ENCODE data around the gene IL19. TPM values are rescaled to one million over a fixed set of nuclear protein-coding genes. Genes with fewer than 3 reads are reported as not detected.

The IL19 gene
- not detected in 2 replicates for total RNA-seq

- H3K4me3 Mint-ChIP-seq: peak within 1 kb of the TSS; percentile 66
- H3K27ac Mint-ChIP-seq: peak within 1 kb of the TSS; percentile 25
- peaks cover 65% of the 10 kb centered on the region for H3K4me1 Mint-ChIP-seq
- H3K9me3 Mint-ChIP-seq: no peaks in the 10 kb centered on the region
- peaks cover 3% of the 10 kb centered on the region for H3K36me3 Mint-ChIP-seq (ENCODE audit: low read depth)
- no peak for DNase-seq
- peaks cover 44% of the 10 kb centered on the region for H3K27me3 Mint-ChIP-seq
- intact Hi-C loops (cut with micrococcal nuclease): no loop called here
Observed at GRCh38 chr1:206770531-206771337, at the start of gene IL19. TSS of gene IL19 (plus strand) at chr1:206770773. CDS start at chr1:206836663, 65,890 bp downstream.

GRCh38 chr1:206721454-206721853 is 49.1 kb upstream of the IL19 start:
- intact Hi-C loops (cut with micrococcal nuclease): no loop called here
- Mint-ChIP-seq H3K9me3 (no peaks in the 10 kb centered on the region), H3K36me3 (ENCODE audit: low read depth) (no peaks in the 10 kb centered on the region), H3K27ac (no peak overlapping the region), H3K4me3 (no peak overlapping the region), H3K27me3 (no peaks in the 10 kb centered on the region), H3K4me1 (peaks cover 52% of the 10 kb centered on the region)
- DNase-seq: no peak

GRCh38 chr1:206722751-206723461 is 47.7 kb upstream of the IL19 start:
- Mint-ChIP-seq H3K4me1 (peaks cover 42% of the 10 kb centered on the region), H3K9me3 (no peaks in the 10 kb centered on the region), H3K27ac (no peak overlapping the region), H3K4me3 (no peak overlapping the region), H3K36me3 (ENCODE audit: low read depth) (no peaks in the 10 kb centered on the region), H3K27me3 (no peaks in the 10 kb centered on the region)
- no peak for DNase-seq
- intact Hi-C loops (cut with micrococcal nuclease): no loop called here

DNA sequence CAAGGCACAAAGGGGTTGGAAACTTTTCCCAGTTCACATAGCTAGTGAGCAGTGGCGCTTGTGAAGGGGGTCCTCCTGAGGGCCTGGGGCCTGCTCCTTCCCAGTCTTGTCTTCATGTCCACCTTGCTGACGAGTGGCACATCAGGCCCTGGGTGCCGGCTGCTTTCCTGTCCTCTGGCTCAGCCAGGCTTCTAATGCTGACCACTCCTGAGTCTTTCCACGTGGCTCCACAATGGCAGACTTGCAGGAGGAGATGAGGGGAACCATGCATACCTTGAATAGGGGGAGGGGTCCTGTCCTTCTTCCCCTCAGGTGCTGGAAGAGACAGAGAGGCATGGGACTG is 47.1 kb upstream of the IL19 start:
- Mint-ChIP-seq H3K27ac (no peak overlapping the region), H3K9me3 (no peaks in the 10 kb centered on the region), H3K27me3 (no peaks in the 10 kb centered on the region), H3K4me1 (peaks cover 42% of the 10 kb centered on the region), H3K36me3 (ENCODE audit: low read depth) (no peaks in the 10 kb centered on the region), H3K4me3 (no peak overlapping the region)
- DNase-seq: no peak
- intact Hi-C loops (cut with micrococcal nuclease): no loop called here

DNA sequence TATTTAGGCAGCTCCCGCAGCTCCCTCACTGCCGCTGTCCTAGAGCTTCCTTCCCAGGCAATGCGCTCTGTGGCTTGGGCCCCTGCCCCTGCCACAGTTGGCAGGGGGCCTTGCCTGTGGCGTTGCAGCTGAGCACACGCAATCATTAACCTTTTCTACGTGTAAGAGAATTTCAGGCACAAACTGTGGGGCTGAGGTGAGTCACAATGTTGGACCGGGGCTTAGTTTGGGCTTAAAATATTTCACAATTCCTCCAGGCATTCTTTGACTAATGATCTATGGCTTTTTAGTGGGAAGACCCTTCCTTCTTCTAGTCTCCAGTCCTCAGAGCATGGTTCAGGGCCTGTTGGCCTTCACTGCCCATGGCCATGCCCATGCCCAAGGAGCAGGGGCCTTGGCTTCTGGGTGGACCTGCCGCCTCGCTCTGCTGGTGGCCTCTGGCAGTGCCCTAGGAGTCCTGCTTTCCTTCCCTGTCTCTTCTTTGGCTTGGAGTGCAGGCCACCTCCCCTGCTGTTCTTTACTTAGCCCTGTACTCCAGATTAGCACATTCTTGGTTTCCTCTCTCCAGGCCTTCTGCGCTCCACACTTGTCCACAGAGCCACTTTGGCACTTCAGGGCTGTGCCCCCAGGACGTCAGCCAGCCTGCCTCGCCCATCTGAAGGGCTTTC is 46.6 kb upstream of the IL19 start:
- no peak for DNase-seq
- intact Hi-C loops (cut with micrococcal nuclease): no loop called here
- Mint-ChIP-seq H3K27ac (peak overlapping the region; percentile 71), H3K4me1 (peaks cover 42% of the 10 kb centered on the region), H3K4me3 (no peak overlapping the region), H3K27me3 (no peaks in the 10 kb centered on the region), H3K9me3 (no peaks in the 10 kb centered on the region), H3K36me3 (ENCODE audit: low read depth) (no peaks in the 10 kb centered on the region)

DNA sequence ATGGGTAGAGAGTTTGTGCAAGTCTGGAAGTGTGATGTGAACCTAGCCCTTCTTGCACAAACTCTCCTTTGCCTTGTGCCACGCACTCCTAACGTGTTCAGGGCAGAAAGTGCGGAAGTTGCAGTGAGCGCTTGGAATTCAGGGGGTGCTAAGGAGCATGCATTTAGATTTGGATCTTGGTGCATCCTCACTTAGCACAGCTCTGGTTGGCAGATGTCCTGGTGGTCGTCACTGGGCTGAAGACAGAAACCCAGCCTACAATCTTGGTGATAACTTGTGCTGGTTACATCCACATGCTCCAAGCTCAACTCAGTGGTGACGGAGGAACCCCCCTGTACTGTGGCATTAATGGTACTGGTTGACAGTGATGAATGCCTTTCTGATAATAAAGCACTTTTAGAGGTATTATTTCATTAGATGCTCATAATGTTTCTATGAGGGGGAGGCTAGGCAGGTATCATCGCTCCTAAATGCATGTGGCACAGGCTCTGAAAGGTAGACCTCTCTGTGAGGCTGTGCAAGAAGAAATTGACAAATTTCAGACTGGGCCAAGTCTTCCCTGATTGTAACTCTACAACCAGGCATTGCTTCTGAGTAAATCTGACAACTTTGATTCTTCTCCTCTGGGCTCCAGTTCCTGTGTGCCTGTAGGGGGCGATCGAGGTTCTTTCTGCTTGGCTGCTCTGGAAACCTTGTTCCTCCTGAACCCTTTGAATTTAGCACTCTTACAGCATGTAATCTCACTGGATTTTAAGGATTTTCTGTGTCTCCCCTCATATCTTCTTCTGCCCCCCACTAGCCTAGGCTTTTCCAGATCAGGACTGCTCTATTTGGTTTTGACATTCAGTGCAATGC is 45.2 kb upstream of the IL19 start:
- DNase-seq: peak; percentile 89
- Mint-ChIP-seq H3K27me3 (no peaks in the 10 kb centered on the region), H3K4me1 (peaks cover 39% of the 10 kb centered on the region), H3K36me3 (ENCODE audit: low read depth) (peaks cover 11% of the 10 kb centered on the region), H3K9me3 (no peaks in the 10 kb centered on the region), H3K4me3 (no peak overlapping the region), H3K27ac (peak overlapping the region; percentile 17)
- intact Hi-C loops (cut with micrococcal nuclease): loop anchor here (5.0 kb wide), 1 partner anchor 257 kb away; no protein-coding TSS in a partner anchor

GRCh38 chr1:206727981-206728696 is 42.4 kb upstream of the IL19 start:
- no peak overlapping the region for H3K4me3 Mint-ChIP-seq
- H3K36me3 Mint-ChIP-seq (ENCODE audit: low read depth): peaks cover 32% of the 10 kb centered on the region
- H3K27ac Mint-ChIP-seq: no peak overlapping the region
- H3K27me3 Mint-ChIP-seq: no peaks in the 10 kb centered on the region
- peaks cover 34% of the 10 kb centered on the region for H3K4me1 Mint-ChIP-seq
- DNase-seq: no peak
- intact Hi-C loops (cut with micrococcal nuclease): loop anchor here (5.0 kb wide), 1 partner anchor 254 kb away; no protein-coding TSS in a partner anchor
- H3K9me3 Mint-ChIP-seq: no peaks in the 10 kb centered on the region

DNA sequence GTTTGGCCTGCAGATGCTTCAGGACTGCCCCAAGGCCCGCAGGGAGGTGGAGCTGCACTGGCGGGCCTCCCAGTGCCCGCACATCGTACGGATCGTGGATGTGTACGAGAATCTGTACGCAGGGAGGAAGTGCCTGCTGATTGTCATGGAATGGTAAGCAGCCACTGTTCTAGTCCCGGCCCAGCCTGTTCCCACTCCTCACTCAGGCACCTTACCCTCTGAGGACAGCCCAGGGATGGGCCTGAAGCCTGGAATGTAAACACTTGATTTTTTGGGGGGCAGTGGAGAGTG is 41.9 kb upstream of the IL19 start:
- H3K9me3 Mint-ChIP-seq: no peaks in the 10 kb centered on the region
- no peak overlapping the region for H3K27ac Mint-ChIP-seq
- H3K4me3 Mint-ChIP-seq: no peak overlapping the region
- no peaks in the 10 kb centered on the region for H3K27me3 Mint-ChIP-seq
- peaks cover 36% of the 10 kb centered on the region for H3K36me3 Mint-ChIP-seq (ENCODE audit: low read depth)
- no peak for DNase-seq
- peaks cover 35% of the 10 kb centered on the region for H3K4me1 Mint-ChIP-seq
- intact Hi-C loops (cut with micrococcal nuclease): loop anchor here (5.0 kb wide), 1 partner anchor 254 kb away; no protein-coding TSS in a partner anchor

DNA sequence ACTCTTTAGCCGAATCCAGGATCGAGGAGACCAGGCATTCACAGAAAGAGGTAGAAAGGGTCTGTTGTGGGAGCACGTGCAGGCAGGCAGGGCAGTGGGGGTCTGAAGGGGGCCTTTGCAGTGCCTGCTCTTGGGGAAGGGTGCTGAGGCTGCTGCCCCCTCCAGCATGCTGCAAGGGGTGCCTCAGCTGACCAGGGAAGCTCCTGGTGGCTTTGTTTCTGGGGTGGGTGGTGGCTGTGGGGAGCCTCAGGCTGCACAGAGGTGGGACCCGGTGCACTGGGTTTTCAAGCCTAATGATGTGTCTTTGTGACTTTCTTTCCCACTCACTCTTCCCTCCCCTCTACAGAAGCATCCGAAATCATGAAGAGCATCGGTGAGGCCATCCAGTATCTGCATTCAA is 41.5 kb upstream of the IL19 start:
- Mint-ChIP-seq H3K9me3 (no peaks in the 10 kb centered on the region), H3K27ac (no peak overlapping the region), H3K27me3 (no peaks in the 10 kb centered on the region), H3K36me3 (ENCODE audit: low read depth) (peaks cover 37% of the 10 kb centered on the region), H3K4me1 (peaks cover 33% of the 10 kb centered on the region), H3K4me3 (no peak overlapping the region)
- DNase-seq: no peak
- intact Hi-C loops (cut with micrococcal nuclease): loop anchor here (5.0 kb wide), 1 partner anchor 253 kb away; no protein-coding TSS in a partner anchor

DNA sequence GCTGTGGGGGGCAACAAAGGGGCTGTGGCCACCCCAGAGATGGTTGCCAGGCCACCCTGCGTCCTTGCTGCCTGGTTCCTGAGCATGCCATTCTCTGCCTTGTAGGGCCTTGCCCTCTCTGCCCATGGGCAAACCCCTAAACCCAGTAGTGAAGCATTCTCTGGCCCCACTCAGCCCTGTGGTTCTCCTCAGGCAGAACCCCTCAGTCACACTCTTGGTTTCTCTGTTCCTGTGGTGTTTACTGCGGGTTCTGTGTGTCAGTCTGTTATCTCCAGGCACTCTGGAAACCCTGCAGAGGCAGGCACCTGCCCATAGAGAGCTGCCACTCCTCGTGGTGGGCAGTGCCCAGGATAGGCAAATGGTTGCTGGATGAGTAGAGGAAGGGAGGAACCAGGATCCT is 41.1 kb upstream of the IL19 start:
- Mint-ChIP-seq H3K27me3 (no peaks in the 10 kb centered on the region), H3K27ac (no peak overlapping the region), H3K9me3 (no peaks in the 10 kb centered on the region), H3K4me3 (no peak overlapping the region), H3K4me1 (peaks cover 34% of the 10 kb centered on the region), H3K36me3 (ENCODE audit: low read depth) (peaks cover 39% of the 10 kb centered on the region)
- intact Hi-C loops (cut with micrococcal nuclease): loop anchor here (5.0 kb wide), 1 partner anchor 253 kb away; no protein-coding TSS in a partner anchor
- DNase-seq: no peak

DNA sequence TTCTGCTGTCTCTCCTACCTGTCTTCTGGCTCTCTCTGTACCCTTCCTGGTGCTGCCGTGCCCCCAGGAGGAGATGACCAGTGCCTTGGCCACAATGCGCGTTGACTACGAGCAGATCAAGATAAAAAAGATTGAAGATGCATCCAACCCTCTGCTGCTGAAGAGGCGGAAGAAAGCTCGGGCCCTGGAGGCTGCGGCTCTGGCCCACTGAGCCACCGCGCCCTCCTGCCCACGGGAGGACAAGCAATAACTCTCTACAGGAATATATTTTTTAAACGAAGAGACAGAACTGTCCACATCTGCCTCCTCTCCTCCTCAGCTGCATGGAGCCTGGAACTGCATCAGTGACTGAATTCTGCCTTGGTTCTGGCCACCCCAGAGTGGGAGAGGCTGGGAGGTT is 38.1 kb upstream of the IL19 start:
- Mint-ChIP-seq H3K27me3 (no peaks in the 10 kb centered on the region), H3K9me3 (no peaks in the 10 kb centered on the region), H3K27ac (peak overlapping the region; percentile 31), H3K4me3 (no peak overlapping the region), H3K36me3 (ENCODE audit: low read depth) (peaks cover 57% of the 10 kb centered on the region), H3K4me1 (peaks cover 40% of the 10 kb centered on the region)
- intact Hi-C loops (cut with micrococcal nuclease): no loop called here
- no peak for DNase-seq

DNA sequence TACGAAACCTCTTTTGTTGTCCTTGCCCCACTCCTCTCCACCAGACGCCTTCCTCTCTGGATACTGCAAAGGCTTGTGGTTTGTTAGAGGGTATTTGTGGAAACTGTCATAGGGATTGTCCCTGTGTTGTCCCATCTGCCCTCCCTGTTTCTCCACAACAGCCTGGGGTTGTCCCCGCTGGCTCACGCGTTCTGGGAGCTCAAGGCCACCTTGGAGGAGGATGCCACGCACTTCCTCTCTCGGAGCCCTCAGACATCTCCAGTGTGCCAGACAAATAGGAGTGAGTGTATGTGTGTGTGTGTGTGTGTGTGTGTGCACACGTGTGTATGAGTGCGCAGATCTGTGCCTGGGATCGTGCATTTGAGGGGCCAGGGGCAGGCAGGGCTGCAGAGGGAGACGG is 37.6 kb upstream of the IL19 start:
- no peak for DNase-seq
- no peaks in the 10 kb centered on the region for H3K27me3 Mint-ChIP-seq
- peaks cover 45% of the 10 kb centered on the region for H3K4me1 Mint-ChIP-seq
- H3K4me3 Mint-ChIP-seq: no peak overlapping the region
- no peaks in the 10 kb centered on the region for H3K9me3 Mint-ChIP-seq
- intact Hi-C loops (cut with micrococcal nuclease): no loop called here
- no peak overlapping the region for H3K27ac Mint-ChIP-seq
- peaks cover 59% of the 10 kb centered on the region for H3K36me3 Mint-ChIP-seq (ENCODE audit: low read depth)

Measured in activated CD4-positive, alpha-beta T cell treated with anti-CD3 and anti-CD28 coated beads, Interleukin-2, amount 10 ng/mL, durations not matched to agents 24 days and 14 days (primary cell).